ENCODE results near the gene ERICH4.

DNA sequence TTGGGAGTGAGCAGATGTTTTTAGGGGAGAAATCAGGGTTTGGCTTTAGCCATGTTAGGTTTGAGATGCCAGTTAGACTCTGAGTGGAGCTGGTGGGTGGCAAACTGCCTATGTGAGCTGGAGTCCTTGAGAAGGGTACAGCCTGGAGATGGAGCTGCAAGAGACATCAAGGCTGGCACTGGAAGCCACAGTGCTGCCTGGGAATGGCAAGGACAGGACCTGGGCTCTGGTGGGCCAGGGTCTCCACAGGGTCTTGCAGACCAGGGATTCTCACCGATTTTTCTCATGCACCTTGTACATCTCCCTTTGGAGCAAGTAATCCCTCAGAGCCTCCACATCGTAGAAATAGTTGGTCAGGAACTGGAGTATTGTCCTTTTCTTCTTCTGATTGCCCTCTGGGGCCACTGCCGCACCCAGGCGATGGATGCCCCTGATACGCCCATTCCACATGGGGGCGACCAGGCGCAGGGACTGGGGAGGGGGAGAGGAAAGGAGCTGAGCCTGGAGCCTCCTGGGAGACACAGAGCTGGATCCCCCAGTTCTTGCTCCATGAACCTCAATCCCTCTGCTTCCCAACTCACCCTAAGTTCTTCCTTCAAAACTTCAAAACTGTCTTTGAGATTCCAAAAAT is 4.9 kb upstream of the ERICH4 start:
- TF ChIP-seq POLR2A (IDR thresholded peaks at IDR 0.05) = no peak
- TF ChIP-seq, protein P1, sequence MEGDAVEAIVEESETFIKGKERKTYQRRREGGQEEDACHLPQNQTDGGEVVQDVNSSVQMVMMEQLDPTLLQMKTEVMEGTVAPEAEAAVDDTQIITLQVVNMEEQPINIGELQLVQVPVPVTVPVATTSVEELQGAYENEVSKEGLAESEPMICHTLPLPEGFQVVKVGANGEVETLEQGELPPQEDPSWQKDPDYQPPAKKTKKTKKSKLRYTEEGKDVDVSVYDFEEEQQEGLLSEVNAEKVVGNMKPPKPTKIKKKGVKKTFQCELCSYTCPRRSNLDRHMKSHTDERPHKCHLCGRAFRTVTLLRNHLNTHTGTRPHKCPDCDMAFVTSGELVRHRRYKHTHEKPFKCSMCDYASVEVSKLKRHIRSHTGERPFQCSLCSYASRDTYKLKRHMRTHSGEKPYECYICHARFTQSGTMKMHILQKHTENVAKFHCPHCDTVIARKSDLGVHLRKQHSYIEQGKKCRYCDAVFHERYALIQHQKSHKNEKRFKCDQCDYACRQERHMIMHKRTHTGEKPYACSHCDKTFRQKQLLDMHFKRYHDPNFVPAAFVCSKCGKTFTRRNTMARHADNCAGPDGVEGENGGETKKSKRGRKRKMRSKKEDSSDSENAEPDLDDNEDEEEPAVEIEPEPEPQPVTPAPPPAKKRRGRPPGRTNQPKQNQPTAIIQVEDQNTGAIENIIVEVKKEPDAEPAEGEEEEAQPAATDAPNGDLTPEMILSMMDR (IDR thresholded peaks at IDR 0.05) = no peak
